ENCODE data around the gene THEM5. TPM values are rescaled to one million over a fixed set of nuclear protein-coding genes. Genes with fewer than 3 reads are reported as not detected.
"Not testable (repeated sequence)": the region's sequence is repeated elsewhere in the genome, so short reads cannot be mapped to it uniquely, and the experiment has no call there.

THEM5 gene
- total RNA-seq, 1 donor from 2014 or later, result not detected

DNA sequence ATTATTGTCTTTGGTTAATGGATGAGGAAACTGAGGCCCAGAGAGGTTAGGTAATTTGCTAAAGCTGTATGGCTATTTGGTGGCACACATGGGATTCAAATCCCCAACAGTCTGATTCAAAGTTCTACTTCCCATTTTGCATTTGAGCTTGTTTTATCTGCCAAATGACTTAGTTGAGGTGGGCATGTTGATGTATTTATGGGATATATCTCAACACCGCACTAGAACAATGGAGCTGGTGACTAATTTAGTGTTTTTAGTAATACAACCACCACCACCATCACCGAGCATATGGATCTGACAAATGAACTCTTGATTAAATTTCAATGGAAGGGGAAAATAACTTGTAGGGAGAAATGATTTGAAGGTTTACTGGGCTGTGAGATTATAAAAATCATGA is 29.0 kb upstream of the THEM5 start:
- DNase-seq (no peak), ATAC-seq (no peak)
- H3K4me1 ChIP-seq, result no peaks in the 10 kb centered on the region
- no peaks in the 10 kb centered on the region for H3K9me3 ChIP-seq
- no peak overlapping the region for H3K27ac ChIP-seq
- TF ChIP-seq, protein P1, sequence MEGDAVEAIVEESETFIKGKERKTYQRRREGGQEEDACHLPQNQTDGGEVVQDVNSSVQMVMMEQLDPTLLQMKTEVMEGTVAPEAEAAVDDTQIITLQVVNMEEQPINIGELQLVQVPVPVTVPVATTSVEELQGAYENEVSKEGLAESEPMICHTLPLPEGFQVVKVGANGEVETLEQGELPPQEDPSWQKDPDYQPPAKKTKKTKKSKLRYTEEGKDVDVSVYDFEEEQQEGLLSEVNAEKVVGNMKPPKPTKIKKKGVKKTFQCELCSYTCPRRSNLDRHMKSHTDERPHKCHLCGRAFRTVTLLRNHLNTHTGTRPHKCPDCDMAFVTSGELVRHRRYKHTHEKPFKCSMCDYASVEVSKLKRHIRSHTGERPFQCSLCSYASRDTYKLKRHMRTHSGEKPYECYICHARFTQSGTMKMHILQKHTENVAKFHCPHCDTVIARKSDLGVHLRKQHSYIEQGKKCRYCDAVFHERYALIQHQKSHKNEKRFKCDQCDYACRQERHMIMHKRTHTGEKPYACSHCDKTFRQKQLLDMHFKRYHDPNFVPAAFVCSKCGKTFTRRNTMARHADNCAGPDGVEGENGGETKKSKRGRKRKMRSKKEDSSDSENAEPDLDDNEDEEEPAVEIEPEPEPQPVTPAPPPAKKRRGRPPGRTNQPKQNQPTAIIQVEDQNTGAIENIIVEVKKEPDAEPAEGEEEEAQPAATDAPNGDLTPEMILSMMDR (IDR thresholded peaks at IDR 0.05), result no peak
- H3K4me3 ChIP-seq, result no peak overlapping the region
- no peaks in the 10 kb centered on the region for H3K27me3 ChIP-seq
- peaks cover under 1% of the 10 kb centered on the region for H3K36me3 ChIP-seq
- intact Hi-C loops (cut with DNase I), result no loop called here

DNA sequence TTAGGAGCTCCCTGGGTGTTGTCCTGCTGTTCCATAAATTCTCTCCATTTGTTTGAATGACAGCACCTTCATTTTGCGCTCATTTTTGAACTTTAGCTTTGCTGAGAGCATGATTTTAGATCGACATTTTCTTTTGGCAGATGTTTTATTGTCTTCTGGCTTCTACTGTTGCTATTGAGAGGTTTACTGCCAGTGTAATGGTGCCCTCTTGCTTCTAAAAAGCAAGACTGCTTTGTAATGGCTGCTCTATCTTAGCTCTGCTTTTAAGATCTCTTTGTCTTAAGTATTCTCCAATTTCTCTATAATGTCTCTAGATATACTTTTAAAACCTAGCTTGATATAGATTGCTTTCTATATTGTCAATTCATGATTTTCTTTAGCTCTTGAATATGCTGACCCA is 28.0 kb upstream of the THEM5 start:
- no peak for ATAC-seq
- H3K36me3 ChIP-seq, result no peaks in the 10 kb centered on the region
- DNase-seq, result no peak
- H3K27ac ChIP-seq, result no peak overlapping the region
- H3K27me3 ChIP-seq, result no peaks in the 10 kb centered on the region
- TF ChIP-seq, protein P1 (IDR thresholded peaks at IDR 0.05), result no peak
- intact Hi-C loops (cut with DNase I), result no loop called here
- H3K9me3 ChIP-seq, result no peaks in the 10 kb centered on the region
- no peak overlapping the region for H3K4me3 ChIP-seq
- H3K4me1 ChIP-seq, result no peaks in the 10 kb centered on the region

DNA sequence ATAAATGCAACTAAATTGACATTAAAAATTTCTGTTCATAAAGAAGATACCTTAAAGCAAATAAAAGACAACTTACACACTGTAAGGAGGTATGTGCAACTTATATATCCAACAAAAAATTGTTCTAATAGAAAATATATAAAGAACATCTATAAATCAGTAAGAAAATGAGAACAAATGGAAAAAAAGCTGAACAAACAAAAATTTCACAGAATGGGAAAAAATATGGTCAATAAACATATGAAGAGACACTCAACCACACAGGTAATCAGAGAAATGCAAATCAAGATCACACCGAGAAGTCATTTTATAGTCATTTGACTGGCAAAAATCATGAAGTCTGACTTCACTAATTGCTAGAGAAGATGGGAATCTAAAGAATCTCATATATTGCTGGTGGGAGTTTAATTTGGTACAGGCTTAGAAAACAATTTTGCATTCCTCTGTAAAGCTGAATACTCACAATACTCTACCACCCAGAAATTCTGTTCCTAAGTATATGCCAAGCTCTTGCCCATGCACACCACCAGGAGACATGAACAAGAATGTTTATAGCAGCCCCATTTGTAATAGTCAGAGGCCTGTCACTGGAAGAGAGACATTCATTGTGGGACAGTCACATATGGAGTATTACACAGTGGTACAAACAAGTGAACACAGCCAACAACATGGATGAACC is 22.0 kb upstream of the THEM5 start:
- H3K27me3 ChIP-seq, result no peaks in the 10 kb centered on the region
- intact Hi-C loops (cut with DNase I), result no loop called here
- no peak for ATAC-seq
- H3K9me3 ChIP-seq, result no peaks in the 10 kb centered on the region
- no peaks in the 10 kb centered on the region for H3K4me1 ChIP-seq
- H3K27ac ChIP-seq, result no peak overlapping the region
- TF ChIP-seq, protein P1 (IDR thresholded peaks at IDR 0.05), result no peak
- no peak overlapping the region for H3K4me3 ChIP-seq
- DNase-seq, result no peak
- H3K36me3 ChIP-seq, result peaks cover 20% of the 10 kb centered on the region

DNA sequence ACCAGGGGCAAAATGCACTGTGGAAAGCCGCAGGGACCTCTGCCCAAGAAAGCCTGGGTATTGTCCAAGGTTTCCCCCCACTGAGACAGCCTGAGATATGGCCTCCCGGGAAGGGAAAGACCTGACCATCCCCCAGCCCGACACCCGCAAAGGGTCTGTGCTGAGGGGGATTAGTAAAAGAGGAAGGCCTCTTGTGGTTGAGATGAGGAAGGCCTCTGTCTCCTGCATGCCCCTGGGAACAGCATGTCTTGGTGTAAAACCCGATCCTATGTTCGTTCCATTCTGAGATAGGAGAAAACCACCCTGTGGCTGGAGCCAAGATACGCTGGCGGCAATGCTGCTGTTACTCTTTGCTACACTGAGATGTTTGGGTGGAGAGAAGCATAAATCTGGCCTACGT is 19.3 kb upstream of the THEM5 start:
- ATAC-seq; H3K4me3 ChIP-seq; H3K27ac ChIP-seq; intact Hi-C loops (cut with DNase I); H3K4me1 ChIP-seq; DNase-seq; H3K9me3 ChIP-seq; H3K27me3 ChIP-seq: not testable (repeated sequence)
- peaks cover 20% of the 10 kb centered on the region for H3K36me3 ChIP-seq

DNA sequence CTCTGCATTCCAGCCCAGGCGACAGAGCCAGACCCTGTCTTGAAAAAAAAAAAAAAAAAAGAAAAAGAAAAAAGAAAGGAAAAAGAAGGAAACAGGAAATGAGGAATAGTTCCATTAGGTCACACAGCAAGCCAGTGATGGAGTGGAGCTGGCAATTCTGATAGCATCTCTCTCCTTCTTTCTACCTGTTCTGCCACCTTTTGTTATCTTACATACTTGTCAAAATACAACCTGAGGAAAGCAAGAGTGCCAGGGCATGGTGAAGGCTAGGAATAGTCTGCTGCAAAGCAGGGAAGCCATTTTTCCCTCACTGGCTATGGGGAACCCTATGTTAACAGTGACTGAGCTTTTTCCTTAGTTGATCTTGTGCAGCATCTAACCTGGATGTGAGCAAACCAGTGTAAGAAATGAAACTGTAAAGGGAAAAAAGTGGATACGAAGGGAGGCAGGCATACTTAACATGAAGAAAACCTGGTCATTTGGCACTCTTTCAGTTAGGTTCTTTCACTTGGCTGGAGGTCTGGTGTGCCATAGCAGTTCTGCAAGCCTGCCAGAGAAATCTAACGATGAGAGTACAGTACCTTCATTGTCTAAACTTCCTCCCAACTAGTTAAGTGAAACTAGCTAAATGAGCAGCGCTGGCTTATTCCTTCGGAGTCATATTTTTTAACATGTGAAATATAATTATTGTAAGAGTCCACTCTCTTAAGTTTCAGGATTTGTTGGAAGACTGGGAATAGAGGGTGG is 17.9 kb upstream of the THEM5 start:
- Histone ChIP-seq H3K4me3 (no peak overlapping the region), H3K9me3 (no peaks in the 10 kb centered on the region), H3K27me3 (no peaks in the 10 kb centered on the region), H3K4me1 (no peaks in the 10 kb centered on the region), H3K36me3 (peaks cover 20% of the 10 kb centered on the region), H3K27ac (no peak overlapping the region)
- DNase-seq (no peak), ATAC-seq (no peak)
- TF ChIP-seq, protein P1 (IDR thresholded peaks at IDR 0.05), result no peak
- intact Hi-C loops (cut with DNase I), result no loop called here

DNA sequence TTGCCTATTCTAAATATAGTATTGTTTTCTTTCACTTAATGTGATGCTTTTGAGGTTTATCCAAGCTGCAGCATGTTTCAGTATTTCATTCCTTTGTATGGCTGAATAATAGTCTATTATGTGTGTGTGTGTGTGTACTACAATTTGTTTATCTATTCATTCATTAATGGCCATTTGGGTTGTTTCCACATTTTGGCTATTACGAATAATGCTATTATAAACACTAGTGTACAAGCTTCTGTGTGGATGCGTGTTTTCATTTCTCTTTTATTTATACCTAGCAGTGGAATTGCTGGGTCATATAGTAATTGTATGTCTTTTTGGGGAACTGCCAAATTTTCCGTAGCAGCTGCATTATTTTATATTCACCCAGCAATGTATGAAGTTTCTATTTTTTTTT is 15.0 kb upstream of the THEM5 start:
- no peak for DNase-seq
- no peak for ATAC-seq
- no peak overlapping the region for H3K27ac ChIP-seq
- intact Hi-C loops (cut with DNase I), result no loop called here
- no peaks in the 10 kb centered on the region for H3K9me3 ChIP-seq
- no peak overlapping the region for H3K4me3 ChIP-seq
- TF ChIP-seq, protein P1 (IDR thresholded peaks at IDR 0.05), result no peak
- no peaks in the 10 kb centered on the region for H3K4me1 ChIP-seq
- H3K36me3 ChIP-seq, result peaks cover 3% of the 10 kb centered on the region
- no peaks in the 10 kb centered on the region for H3K27me3 ChIP-seq

Data from upper lobe of right lung (tissue), 1 donor.